D721Med (cell line): ENCODE data around the gene MRPL48.

Experiments
- DNase-seq: peaks from one replicate; pipeline ENCODE4 v3.0.0; 2011; ENCODE audit warnings: low spot score; ENCODE audit not compliant: insufficient read length
- FAIRE-seq: peaks from 2 replicates; lab custom pipeline; 2011; peaks lifted over from hg19 to GRCh38; lab: Jason Lieb, UNC
- CTCF ChIP-seq: IDR thresholded peaks from 2 replicates; pipeline ENCODE4 v1.5.1; 2012; ENCODE audit warnings: mild to moderate bottlenecking, control low read depth; ENCODE audit not compliant: insufficient read depth; ENCODE audit errors: missing control alignments

The MRPL48 gene

DNA sequence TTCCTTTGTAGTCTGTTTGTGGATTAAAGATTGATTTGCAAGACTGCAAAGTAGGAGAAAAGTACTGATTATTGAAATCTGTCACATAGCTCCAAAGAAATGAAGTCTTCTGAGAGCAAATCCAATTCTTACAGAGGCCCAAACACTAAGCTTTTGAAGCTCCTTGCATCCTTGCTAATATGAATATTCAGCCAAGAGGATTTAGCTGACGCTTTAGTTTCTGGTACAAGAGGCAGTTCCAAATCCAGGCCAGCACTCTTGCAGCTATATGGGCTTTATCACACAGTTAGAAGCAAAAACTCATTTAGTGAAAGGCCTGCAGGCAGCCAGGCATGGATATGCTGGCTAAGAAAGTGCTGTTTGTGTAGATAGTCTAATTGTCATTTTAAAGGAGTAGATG is 101.9 kb downstream of the MRPL48 start:
- no peak for TF ChIP-seq CTCF
- DNase-seq (no peak), FAIRE-seq (no peak)

DNA sequence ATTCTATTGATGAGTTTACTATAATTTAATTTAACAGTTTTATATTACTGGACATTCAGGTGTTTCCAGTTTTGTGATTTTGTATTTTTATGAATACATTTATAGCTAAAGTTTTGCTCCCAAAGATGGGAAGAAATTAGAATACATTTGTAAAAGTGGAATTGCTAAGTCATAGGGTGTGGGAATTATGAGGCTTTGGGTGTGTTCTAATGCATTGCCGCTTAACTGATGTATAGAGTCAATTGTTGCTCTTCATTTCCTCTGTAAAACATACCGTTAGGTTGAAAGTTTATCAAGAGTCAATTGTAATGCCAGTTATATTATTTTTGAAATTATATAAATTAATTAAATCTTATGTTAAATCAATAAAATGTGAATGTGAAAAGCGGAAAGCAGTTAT is 105.4 kb downstream of the MRPL48 start:
- no peak for FAIRE-seq
- DNase-seq = no peak
- TF ChIP-seq CTCF = no peak

DNA sequence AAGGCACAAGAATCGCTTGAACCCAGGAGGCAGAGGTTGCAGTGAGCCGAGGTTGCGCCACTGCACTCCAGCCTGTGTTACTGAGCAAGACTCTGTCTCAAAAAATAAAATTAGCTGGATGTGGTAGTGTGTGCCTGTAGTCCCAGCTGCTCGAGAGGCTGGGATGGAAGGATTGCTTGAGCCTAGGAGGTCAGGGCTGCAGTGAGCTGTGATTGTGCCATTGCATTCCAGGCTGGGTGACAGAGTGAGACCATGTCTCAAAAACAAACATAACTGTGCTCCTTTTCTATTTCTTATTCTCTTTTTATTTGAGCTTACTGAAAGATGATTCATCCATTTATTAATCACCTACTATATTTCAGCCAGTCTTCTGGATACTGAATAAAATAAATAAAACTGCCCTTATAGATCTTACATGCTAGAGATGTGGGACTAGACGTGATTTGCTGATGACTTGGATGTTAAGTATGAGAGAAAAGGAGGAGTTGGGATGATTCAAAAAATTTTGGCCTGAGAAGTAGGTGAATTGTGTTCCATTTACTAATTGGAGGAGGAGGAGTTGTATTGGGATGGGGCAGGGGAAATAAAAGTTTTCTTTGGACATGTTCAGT is 107.2 kb downstream of the MRPL48 start:
- FAIRE-seq = no peak

GRCh38 chr11:73902303-73902702 is 114.6 kb downstream of the MRPL48 start:
- DNase-seq (no peak), FAIRE-seq (no peak)
- TF ChIP-seq CTCF = no peak

More for the DNA sequence above, 107.2 kb downstream of the MRPL48 start:
- DNase-seq = no peak
- no peak for TF ChIP-seq CTCF

GRCh38 chr11:73907191-73907590 is 119.5 kb downstream of the MRPL48 start:
- FAIRE-seq (no peak), DNase-seq (no peak)
- no peak for TF ChIP-seq CTCF

DNA sequence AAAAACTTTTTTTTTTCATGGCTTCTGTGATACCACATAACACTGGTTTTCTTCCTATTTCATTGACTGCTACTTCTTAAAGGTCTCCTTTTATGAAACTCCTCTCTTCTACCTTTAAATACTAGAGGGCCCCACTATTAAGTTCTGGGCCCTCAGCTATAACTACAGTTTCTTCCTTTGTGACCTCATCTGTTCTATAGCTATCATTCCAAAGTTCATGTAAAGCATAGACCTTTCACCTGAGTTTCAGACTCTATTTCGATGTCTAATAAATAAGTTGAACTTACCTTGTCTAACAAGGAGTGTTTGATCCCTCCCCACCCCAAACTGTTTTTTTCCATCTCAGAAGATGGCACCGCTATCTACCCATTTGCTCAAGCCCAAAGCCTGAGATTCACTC is 124.4 kb downstream of the MRPL48 start:
- no peak for TF ChIP-seq CTCF
- FAIRE-seq (no peak), DNase-seq (no peak)

DNA sequence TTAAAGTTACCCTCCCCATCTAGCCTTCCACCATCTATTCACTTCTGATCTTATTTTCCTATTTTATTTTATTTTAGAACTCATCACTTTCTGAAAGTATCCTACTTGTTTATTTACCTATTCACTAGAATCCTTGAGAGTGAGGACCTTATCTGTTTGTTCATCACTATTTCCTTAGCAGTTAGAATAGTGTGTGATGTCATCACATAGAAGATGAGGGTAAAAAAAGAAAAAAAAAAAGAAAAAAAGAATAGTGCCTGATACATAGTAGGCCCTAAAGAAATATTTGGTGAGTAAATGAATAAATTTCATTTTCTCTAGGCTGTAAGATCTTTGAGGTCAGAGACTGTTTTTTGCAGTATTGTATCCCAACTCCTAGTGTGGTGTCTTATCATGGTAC is 125.8 kb downstream of the MRPL48 start:
- TF ChIP-seq CTCF = no peak
- no peak for FAIRE-seq
- no peak for DNase-seq
